ENCODE results near the gene IFITM1. TPM values are rescaled to one million over a fixed set of nuclear protein-coding genes. Genes with fewer than 3 reads are reported as not detected.
"Not testable (repeated sequence)": the region's sequence is repeated elsewhere in the genome, so short reads cannot be mapped to it uniquely, and the experiment has no call there.

The IFITM1 gene
- total RNA-seq, 1 donor from 2014 or later, result 192 TPM

- Mint-ChIP-seq H3K27me3 (peaks cover 37% of the 10 kb centered on the region), H3K4me1 (ENCODE audit: unreplicated experiment) (peaks cover 50% of the 10 kb centered on the region), H3K27ac (peak overlapping the region; percentile 39), H3K9me3 (no peaks in the 10 kb centered on the region), H3K4me3 (peak overlapping the region; percentile 92), H3K36me3 (peaks cover 4% of the 10 kb centered on the region)
- no peak for DNase-seq (ENCODE audit: extremely low spot score, unreplicated experiment)
- no peak for TF ChIP-seq CTCF (conservative IDR thresholded peaks at IDR 0.05)
These were observed 1.6 kb upstream of the IFITM1 start for GRCh38 chr11:312092-312816.

- Mint-ChIP-seq H3K27me3 (peaks cover 37% of the 10 kb centered on the region), H3K4me1 (ENCODE audit: unreplicated experiment) (peaks cover 50% of the 10 kb centered on the region)
- no peak for TF ChIP-seq CTCF (conservative IDR thresholded peaks at IDR 0.05)
These were observed 495 bp upstream of the IFITM1 start for GRCh38 chr11:313304-313786.

GRCh38 chr11:314554-314875 lies 675 bp downstream of the IFITM1 start:
- not testable (repeated sequence) for H3K36me3 Mint-ChIP-seq; DNase-seq (ENCODE audit: extremely low spot score, unreplicated experiment); H3K9me3 Mint-ChIP-seq
- Mint-ChIP-seq H3K27me3 (peaks cover 31% of the 10 kb centered on the region), H3K27ac (peak overlapping the region; percentile 78), H3K4me3 (peak overlapping the region; percentile 92), H3K4me1 (ENCODE audit: unreplicated experiment) (peaks cover 42% of the 10 kb centered on the region)

More at GRCh38 chr11:313304-313786, 495 bp upstream of the IFITM1 start:
- Mint-ChIP-seq H3K4me3 (peak overlapping the region; percentile 92), H3K27ac (peak overlapping the region; percentile 78), H3K36me3 (peaks cover 4% of the 10 kb centered on the region), H3K9me3 (no peaks in the 10 kb centered on the region)
- DNase-seq (ENCODE audit: extremely low spot score, unreplicated experiment), result no peak

- H3K27me3 Mint-ChIP-seq, result peaks cover 29% of the 10 kb centered on the region
- TF ChIP-seq CTCF (conservative IDR thresholded peaks at IDR 0.05), result no peak
- H3K36me3 Mint-ChIP-seq, result no peaks in the 10 kb centered on the region
- peaks cover 41% of the 10 kb centered on the region for H3K4me1 Mint-ChIP-seq (ENCODE audit: unreplicated experiment)
- peak overlapping the region; percentile 92 for H3K4me3 Mint-ChIP-seq
- no peaks in the 10 kb centered on the region for H3K9me3 Mint-ChIP-seq
- no peak for DNase-seq (ENCODE audit: extremely low spot score, unreplicated experiment)
- H3K27ac Mint-ChIP-seq, result no peak overlapping the region
These were observed 1.2 kb downstream of the IFITM1 start for GRCh38 chr11:315051-315481.

GRCh38 chr11:315516-315994 lies 1.7 kb downstream of the IFITM1 start:
- H3K36me3 Mint-ChIP-seq, result no peaks in the 10 kb centered on the region
- H3K27me3 Mint-ChIP-seq, result peaks cover 29% of the 10 kb centered on the region
- no peak for TF ChIP-seq CTCF (conservative IDR thresholded peaks at IDR 0.05)
- H3K4me1 Mint-ChIP-seq (ENCODE audit: unreplicated experiment), result peaks cover 43% of the 10 kb centered on the region
- peak overlapping the region; percentile 92 for H3K4me3 Mint-ChIP-seq
- H3K9me3 Mint-ChIP-seq, result no peaks in the 10 kb centered on the region
- H3K27ac Mint-ChIP-seq, result no peak overlapping the region
- no peak for DNase-seq (ENCODE audit: extremely low spot score, unreplicated experiment)

- H3K4me3 Mint-ChIP-seq, result peak overlapping the region; percentile 82
These were observed 2.3 kb downstream of the IFITM1 start for GRCh38 chr11:316031-316701.

More at GRCh38 chr11:316031-316701, 2.3 kb downstream of the IFITM1 start:
- H3K36me3 Mint-ChIP-seq, result no peaks in the 10 kb centered on the region
- no peak for TF ChIP-seq CTCF (conservative IDR thresholded peaks at IDR 0.05)
- H3K4me1 Mint-ChIP-seq (ENCODE audit: unreplicated experiment), result peaks cover 48% of the 10 kb centered on the region
- H3K27ac Mint-ChIP-seq, result peak overlapping the region; percentile 73
- no peaks in the 10 kb centered on the region for H3K9me3 Mint-ChIP-seq
- DNase-seq (ENCODE audit: extremely low spot score, unreplicated experiment), result no peak
- H3K27me3 Mint-ChIP-seq, result peaks cover 29% of the 10 kb centered on the region
